HG03064 (cell line): ENCODE measurements around the gene BARX1.

Experiments used
- ATAC-seq: cut with Tn5 transposase; IDR thresholded peaks from one replicate; pipeline ENCODE4 v1.9.1; 2021; ENCODE audit warnings: low read depth; ENCODE audit not compliant: unreplicated experiment

Gene BARX1

GRCh38 chr9:93929231-93929630 is 25.9 kb downstream of the BARX1 start:
- no peak for ATAC-seq

GRCh38 chr9:93922535-93922934 is 32.6 kb downstream of the BARX1 start:
- ATAC-seq = no peak

GRCh38 chr9:93920131-93920800 is 34.9 kb downstream of the BARX1 start:
- ATAC-seq = no peak

GRCh38 chr9:93918061-93918460 is 37.1 kb downstream of the BARX1 start:
- no peak for ATAC-seq

GRCh38 chr9:93917121-93917853 is 37.9 kb downstream of the BARX1 start:
- ATAC-seq = no peak

GRCh38 chr9:93916358-93916757 is 38.8 kb downstream of the BARX1 start:
- no peak for ATAC-seq

GRCh38 chr9:93911801-93912554 is 43.2 kb downstream of the BARX1 start:
- ATAC-seq = no peak

- no peak for ATAC-seq
These were observed 43.9 kb downstream of the BARX1 start for GRCh38 chr9:93911136-93911745.

GRCh38 chr9:93910598-93910997 is 44.6 kb downstream of the BARX1 start:
- no peak for ATAC-seq

GRCh38 chr9:93910196-93910595 is 45.0 kb downstream of the BARX1 start:
- no peak for ATAC-seq

- ATAC-seq = no peak
These were observed 45.9 kb downstream of the BARX1 start for GRCh38 chr9:93909242-93909616.

- ATAC-seq = no peak
These were observed 46.4 kb downstream of the BARX1 start for GRCh38 chr9:93908591-93909241.

GRCh38 chr9:93907551-93908199 is 47.5 kb downstream of the BARX1 start:
- ATAC-seq = no peak

GRCh38 chr9:93906195-93906880 is 48.8 kb downstream of the BARX1 start:
- no peak for ATAC-seq

- no peak for ATAC-seq
These were observed 49.6 kb downstream of the BARX1 start for GRCh38 chr9:93905473-93906133.

GRCh38 chr9:93904649-93905472 is 50.3 kb downstream of the BARX1 start:
- no peak for ATAC-seq

- ATAC-seq = no peak
These were observed 51.1 kb downstream of the BARX1 start for GRCh38 chr9:93903886-93904648.
